ENCODE measurements around the gene PCGF6. TPM values are rescaled to one million over a fixed set of nuclear protein-coding genes. Genes with fewer than 3 reads are reported as not detected.
A peak's percentile ranks its signal among the peaks of the same experiment; 100 is the strongest.
"Not testable (repeated sequence)": the region's sequence is repeated elsewhere in the genome, so short reads cannot be mapped to it uniquely, and the experiment has no call there.

PCGF6 gene
- total RNA-seq, 1 donor from 2014 or later = 10.1 TPM

DNA sequence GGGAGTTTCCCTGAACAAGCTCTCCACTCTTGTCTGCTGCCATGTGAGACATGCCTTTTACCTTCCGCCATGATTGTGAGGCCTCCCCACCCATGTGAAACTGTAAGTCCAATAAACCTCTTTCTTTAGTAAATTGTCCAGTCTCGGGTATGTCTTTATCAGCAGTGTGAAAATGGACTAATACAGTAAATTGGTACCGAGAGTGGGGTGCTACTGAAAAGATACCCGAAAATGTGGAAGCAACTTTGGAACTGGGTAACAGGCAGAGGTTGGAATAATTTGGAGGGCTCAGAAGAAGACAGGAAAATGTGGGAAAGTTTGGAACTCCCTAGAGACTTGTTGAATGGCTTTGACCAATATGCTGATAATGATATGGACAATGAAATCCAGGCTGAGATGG, 92.0 kb downstream of the PCGF6 start:
- DNase-seq (ENCODE audit: low read depth) = not testable (repeated sequence)

DNA sequence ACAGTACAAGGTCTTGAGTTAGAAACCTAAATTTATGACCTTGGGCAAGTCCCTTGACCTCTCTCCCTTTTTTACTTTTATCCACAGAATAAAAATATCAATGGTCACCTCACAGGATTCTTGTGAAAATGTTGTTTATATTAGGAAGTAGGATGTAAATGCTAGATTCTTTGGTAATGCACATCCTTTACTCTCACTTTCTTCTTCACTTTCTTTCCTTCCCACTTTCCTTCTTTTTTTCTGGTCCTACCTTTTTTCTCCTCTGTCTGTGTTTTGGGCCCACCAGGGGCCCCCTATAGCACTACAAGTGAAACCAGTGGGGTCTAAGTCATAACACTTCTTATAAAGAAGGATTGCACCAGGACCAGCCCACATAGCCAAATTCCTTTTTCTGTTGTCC, 93.1 kb downstream of the PCGF6 start:
- no peak for DNase-seq (ENCODE audit: low read depth)

DNA sequence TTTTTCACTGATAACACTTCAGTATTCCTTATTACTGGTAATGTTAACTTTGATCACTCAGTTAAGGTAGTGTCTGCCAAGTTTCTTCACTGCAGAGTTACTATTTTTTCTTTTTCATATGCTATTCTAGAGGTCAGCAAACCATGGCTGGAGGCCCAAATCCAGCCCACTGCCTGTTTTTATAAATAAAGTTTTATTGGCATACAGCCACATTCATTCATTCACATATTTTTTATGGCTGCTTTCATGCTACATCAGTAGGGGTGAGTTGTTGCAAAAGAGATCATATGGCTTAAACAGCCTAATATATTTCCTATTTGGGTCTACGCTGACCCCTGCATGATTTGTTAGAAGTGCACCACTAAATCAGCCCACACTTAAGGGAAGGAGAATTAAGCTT, 94.3 kb downstream of the PCGF6 start:
- DNase-seq (ENCODE audit: low read depth) = no peak

DNA sequence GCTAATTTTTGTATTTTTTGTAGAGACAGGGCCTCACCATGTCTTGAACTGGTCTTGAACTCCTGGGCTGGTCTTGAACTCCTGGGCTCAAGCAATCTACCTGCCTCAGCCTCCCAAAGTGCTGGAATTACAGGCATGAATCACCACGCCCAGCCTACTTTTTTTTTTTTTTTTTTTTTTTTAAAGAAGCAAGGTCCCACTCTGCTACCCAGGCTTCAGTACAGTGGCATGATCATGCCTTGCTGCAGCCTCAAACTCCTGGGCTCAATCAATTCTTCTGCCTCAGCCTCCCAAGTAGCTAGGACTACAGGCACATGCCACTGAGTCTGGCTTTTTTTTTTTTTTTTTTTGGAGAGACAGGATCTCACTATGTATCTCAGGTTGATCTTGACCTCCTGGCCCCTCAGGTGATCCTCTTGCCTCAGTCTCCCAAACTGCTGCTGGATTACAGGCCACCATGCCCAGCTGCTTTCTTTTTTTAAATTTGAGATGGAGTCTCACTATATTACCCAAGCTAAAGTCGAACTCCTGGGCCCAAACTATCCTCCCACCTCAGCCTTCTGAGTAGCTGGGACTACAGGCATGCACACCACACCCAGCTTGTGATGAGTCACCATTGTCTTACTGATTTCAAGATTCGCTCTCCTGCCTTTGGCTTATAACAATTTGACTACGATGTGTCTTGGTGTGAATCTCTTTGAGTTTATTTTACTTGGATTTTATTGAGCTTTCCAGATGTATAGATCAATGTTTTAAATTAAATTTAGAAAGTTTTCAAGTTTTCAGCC, 96.2 kb downstream of the PCGF6 start:
- no peak for DNase-seq (ENCODE audit: low read depth)

DNA sequence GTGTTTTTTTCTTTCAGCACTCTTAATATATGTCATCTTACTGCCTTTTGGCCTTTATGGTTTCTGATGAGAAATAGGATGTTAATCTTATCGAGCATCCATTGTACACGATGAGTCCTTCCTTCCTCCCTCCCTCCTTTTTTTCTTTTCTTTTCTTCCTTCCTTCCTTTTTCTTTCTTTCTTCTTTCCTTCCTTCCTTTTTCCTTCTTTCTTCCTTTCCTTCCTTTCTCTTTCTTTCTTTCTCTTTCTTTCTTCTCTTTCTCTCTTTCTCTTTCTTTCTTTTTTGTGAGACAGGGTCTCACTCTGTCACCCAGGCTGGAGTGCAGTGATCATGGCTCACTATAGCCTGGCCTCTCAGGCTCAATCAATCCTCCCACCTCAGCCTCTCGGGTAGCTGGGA, 96.8 kb downstream of the PCGF6 start:
- DNase-seq (ENCODE audit: low read depth) = no peak

MicroRNA genes within 50 kb of the gene (microRNA counts, 767-probe panel; counts per million panel counts)
- not detected for microRNA hsa-miR-1307-3p

Small RNA genes lying within 50 kb of the gene (microRNA-seq; reads per million reads assigned to microRNA genes)
- gene MIR1307 = 1,113 reads per million, percentile 81 among the genes with 10 or more reads in this experiment

Other genes starting within 250 kb of the PCGF6 start
- 57.3 and 79.4 TPM in 2 replicates for gene NT5C2, start 157.9 kb downstream of the PCGF6 start, total RNA-seq
- 0.21 TPM in 1 of 2 replicates, not detected in the other for gene RPEL1, start 105.3 kb downstream of the PCGF6 start, total RNA-seq
- not detected in 2 replicates for gene INA, start 74.0 kb downstream of the PCGF6 start, total RNA-seq
- gene TAF5, start 16.8 kb upstream of the PCGF6 start, total RNA-seq = 2.7 and 3.5 TPM in 2 replicates
- gene ATP5MK, start 45.3 kb upstream of the PCGF6 start, total RNA-seq = 304 and 376 TPM in 2 replicates
- 30.6 and 32.3 TPM in 2 replicates for gene PDCD11, start 45.5 kb upstream of the PCGF6 start, total RNA-seq
- gene CALHM2, start 101.2 kb upstream of the PCGF6 start, total RNA-seq = 19.8 and 24.8 TPM in 2 replicates
- 0.31 TPM in 1 of 2 replicates, not detected in the other for gene CALHM1, start 107.8 kb upstream of the PCGF6 start, total RNA-seq
- gene CALHM3, start 128.1 kb upstream of the PCGF6 start, total RNA-seq = not detected in 2 replicates
- gene NEURL1, start 142.6 kb upstream of the PCGF6 start, total RNA-seq = 10.6 and 12.1 TPM in 2 replicates

Data from myocyte (in vitro differentiated cells).